ENCODE data around the gene HLA-C.
"Not testable (repeated sequence)": the region's sequence is repeated elsewhere in the genome, so short reads cannot be mapped to it uniquely, and the experiment has no call there.

The HLA-C gene

GRCh38 chr6:31271641-31272357, at the start of gene HLA-C:
HLA-C (minus strand) TSS chr6:31272092; CDS start chr6:31272071, 21 bp downstream.
- FAIRE-seq (peak; percentile 95), DNase-seq (ENCODE audit: insufficient read length, low spot score) (peak; percentile 68)

DNA sequence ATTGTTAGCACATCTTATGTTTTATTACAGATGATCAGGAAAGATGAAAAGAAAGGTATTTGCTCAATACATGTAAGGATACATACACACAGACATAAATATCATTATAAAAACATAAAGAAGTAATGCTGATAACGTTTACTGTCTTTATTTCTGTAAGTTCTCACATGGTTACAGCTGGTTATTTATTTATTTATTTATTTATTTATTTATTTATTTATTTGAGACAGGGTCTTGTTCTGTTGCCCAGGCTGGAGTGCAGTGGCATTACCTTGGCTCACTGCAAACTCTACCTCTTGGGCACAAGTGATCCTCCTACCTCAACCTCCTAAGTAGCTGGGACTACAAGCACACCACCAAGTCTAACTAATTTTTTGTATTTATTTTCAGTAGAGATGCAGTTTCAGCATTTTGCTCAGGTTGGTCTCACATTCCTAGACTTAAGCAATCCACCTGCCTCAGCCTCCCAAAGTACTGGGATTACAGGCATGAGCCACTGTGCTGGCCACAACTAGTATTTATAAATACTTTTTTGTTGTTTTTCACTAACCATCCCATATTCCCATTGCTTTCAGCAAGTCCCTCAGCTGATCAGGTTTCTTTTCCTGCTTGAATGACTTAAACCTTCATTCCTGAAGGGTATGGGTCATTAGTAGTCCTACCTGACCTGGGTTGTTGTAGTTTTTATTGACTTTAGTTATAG, 49.3 kb upstream of the HLA-C start:
- DNase-seq (ENCODE audit: insufficient read length, low spot score) (no peak), FAIRE-seq (no peak)

GRCh38 chr6:31317036-31317435, 45.1 kb upstream of the HLA-C start:
- DNase-seq (ENCODE audit: insufficient read length, low spot score) (no peak), FAIRE-seq (no peak)

- DNase-seq (ENCODE audit: insufficient read length, low spot score) = no peak
These were observed 37.7 kb upstream of the HLA-C start for GRCh38 chr6:31309641-31310040.

GRCh38 chr6:31308845-31309175, 36.9 kb upstream of the HLA-C start:
- no peak for FAIRE-seq
- DNase-seq (ENCODE audit: insufficient read length, low spot score) = no peak

More at GRCh38 chr6:31309641-31310040, 37.7 kb upstream of the HLA-C start:
- FAIRE-seq = no peak

DNA sequence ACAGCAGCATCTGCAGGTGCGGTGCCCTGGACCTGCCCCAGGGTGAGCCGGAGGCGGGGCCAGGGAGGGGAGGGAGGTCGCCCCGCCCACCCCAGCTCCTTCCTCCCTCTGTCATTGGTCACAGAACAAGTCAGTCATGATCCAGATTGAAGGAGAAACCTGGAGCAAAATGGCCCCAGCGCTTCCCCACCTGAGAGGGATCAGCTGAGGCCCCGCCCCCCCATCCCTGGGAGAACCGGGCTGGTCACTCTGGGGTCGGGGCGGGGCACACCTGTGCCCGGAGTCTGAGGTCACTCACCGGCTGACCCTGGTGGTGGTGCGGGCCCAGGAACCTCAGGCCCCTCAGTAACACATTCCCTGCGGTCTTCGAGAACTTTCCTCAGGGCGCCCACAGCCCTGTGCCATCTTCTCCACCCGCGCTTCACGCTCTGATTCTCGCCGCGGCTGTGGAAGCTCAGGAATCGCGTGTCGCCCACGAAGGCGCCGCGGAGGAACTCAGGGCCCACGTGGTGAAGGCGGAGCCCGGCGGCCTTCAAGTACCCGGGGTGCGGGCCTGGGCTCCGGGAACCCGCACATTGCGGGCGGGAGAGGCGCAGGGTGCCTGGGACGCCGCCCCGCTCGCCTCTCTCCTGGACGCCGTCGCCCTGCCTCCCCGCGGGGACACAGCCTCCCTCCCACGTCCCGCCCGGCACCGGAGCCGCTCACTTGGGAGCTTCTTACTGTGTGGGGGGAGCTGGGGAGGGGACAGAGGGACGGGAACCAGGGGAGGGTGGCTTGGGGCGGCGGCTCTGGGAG, 36.4 kb upstream of the HLA-C start:
- FAIRE-seq = no peak

GRCh38 chr6:31307669-31308049, 35.8 kb upstream of the HLA-C start:
- FAIRE-seq (no peak), DNase-seq (ENCODE audit: insufficient read length, low spot score) (no peak)

More for the DNA sequence above, 36.4 kb upstream of the HLA-C start:
- DNase-seq (ENCODE audit: insufficient read length, low spot score) = peak; percentile 13

DNA sequence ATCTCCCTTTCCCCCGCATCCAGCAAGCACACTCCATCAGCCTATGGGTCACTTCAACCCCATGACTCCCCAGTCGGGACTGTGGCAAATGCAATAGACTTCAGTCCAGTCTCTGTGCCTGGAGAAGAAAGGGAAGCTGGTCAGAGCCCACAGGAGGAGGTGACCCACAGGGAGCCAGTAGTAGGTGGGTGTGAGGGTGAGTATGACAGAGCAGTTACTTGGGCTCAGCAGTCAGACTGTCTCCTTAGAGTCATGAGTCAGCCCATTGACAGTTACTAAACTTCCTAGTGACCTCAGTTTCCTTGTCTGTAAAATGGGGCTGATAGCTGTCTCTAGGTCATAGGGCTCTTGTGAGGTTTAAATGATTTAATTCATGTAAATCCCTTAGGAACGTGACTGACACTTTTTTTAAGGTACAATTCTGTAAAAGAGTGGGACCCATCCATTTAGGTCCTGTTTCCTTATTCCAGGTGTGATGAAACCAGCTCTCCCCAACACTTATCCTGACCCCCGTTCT, 33.9 kb upstream of the HLA-C start:
- no peak for DNase-seq (ENCODE audit: insufficient read length, low spot score)
- no peak for FAIRE-seq

- no peak for DNase-seq (ENCODE audit: insufficient read length, low spot score)
These were observed 32.8 kb upstream of the HLA-C start for GRCh38 chr6:31304683-31305082.

DNA sequence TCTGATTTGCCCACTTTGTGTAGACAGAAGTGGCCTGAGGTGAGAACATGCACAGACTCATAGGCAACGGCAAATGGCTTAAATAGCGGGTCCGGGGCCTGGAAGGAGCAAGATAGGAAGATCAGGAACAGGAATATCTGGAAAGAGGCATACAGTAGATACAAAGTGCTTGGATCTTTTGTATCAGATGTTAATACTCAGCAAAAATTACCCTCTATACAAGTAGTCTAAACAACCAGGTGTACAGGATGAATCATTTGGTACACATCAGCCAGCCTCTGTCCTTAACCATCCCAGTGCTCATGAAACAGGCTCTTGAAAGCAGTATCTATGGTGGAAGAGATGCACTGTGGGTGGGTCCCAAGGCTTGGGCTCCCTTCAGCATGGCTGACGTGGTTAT, 28.9 kb upstream of the HLA-C start:
- FAIRE-seq (no peak), DNase-seq (ENCODE audit: insufficient read length, low spot score) (no peak)

More at GRCh38 chr6:31304683-31305082, 32.8 kb upstream of the HLA-C start:
- no peak for FAIRE-seq

- DNase-seq (ENCODE audit: insufficient read length, low spot score) (no peak), FAIRE-seq (no peak)
These were observed 28.1 kb upstream of the HLA-C start for GRCh38 chr6:31299947-31300346.

DNA sequence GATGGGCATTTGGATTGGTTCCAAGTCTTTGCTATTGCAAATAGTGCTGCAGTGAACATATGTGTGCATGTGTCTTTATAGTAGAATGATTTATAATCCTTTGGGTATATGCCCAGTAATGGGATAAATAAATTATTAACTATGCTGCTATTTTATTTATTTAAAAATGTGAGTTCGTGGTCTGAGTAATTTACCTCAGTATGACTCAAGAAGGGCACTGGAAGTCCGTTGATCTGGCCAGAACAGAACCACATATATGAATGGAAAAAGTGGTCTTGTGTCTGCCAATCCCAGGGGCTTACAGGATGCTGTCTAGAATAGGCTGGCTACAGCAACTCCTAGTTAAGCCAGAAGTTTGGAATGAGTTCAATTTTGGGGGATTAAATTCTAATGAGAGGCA, 27.6 kb upstream of the HLA-C start:
- DNase-seq (ENCODE audit: insufficient read length, low spot score) (no peak), FAIRE-seq (no peak)

- DNase-seq (ENCODE audit: insufficient read length, low spot score) (no peak), FAIRE-seq (no peak)
These were observed 22.2 kb upstream of the HLA-C start for GRCh38 chr6:31294056-31294455.

DNA sequence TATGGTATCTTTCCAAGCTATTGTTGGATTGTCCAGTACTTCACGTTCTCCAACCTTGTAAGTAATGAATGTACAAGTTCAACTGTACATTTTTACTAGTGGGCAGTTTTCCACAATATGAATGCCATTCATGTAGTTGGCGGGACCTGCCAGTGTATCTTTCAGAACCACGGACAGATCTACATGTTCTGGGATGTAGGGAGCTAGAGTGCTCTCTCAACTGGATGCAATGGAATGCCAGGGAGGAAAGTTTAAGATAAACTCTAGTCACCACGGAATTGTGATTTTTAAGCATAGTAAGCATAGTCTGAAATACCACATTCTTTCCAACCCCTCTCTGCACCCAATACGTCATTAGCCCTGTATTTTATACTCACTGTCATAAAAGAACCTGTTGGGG, 21.5 kb upstream of the HLA-C start:
- DNase-seq (ENCODE audit: insufficient read length, low spot score) = no peak

DNA sequence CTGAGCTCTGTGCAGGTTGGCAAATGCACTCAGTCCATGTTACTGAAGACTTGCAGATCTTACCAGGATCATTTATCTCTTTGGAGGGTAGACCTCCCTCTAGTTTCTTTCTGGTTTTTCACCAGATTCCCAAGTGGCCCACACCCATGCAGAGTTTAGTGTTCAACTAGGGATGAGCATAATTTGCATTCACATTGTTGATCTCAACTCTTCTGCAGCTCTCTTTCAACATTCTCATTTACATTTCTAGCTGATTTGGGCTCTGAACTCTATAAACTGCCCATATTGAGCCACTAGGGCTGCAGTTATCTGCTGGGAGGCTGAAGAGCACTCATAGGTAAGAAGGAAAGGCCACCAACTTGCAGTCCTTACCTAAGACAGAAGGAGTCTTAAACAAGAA, 17.9 kb upstream of the HLA-C start:
- no peak for FAIRE-seq
- no peak for DNase-seq (ENCODE audit: insufficient read length, low spot score)

More for the DNA sequence above, 21.5 kb upstream of the HLA-C start:
- FAIRE-seq = no peak

- FAIRE-seq (no peak), DNase-seq (ENCODE audit: insufficient read length, low spot score) (no peak)
These were observed 15.7 kb upstream of the HLA-C start for GRCh38 chr6:31287619-31288018.

DNA sequence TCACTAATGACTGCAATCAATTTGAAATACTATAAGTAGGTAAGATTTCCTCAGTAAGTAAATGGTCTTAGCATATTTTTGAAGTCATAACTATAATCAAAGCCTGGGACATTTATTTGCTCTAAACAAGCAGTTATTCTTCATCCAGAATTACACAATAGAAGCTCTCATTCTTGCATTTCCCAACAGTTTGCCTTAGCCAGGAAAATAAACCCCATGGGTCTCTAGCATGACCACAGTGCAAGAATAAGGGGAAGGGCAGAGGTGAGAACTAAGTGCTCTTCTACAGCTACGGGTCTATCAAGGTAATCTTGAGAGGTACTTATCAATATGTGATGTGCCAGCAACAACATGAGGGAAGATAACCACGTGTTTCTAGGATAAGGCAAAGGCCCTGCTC, 14.1 kb upstream of the HLA-C start:
- FAIRE-seq = no peak
- no peak for DNase-seq (ENCODE audit: insufficient read length, low spot score)

DNA sequence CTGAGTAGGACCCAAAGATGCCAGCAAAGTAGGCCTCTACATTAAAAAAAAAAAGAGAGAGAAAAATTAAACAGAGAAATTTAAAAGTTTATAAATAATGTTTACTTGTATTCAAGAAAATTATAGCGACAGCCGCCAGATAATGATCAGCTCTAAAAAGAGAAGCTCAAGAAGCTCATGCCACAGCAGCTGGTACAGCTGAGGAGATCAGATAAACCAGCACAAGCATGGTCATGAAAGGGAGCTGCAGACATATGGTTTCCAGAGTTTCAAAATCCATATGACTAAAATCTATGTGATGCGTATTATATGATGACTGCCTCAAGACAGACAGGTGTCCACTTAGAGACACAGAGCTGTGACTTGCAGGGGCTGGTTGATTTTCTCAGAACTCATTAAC, 13.6 kb upstream of the HLA-C start:
- no peak for DNase-seq (ENCODE audit: insufficient read length, low spot score)
- no peak for FAIRE-seq

DNA sequence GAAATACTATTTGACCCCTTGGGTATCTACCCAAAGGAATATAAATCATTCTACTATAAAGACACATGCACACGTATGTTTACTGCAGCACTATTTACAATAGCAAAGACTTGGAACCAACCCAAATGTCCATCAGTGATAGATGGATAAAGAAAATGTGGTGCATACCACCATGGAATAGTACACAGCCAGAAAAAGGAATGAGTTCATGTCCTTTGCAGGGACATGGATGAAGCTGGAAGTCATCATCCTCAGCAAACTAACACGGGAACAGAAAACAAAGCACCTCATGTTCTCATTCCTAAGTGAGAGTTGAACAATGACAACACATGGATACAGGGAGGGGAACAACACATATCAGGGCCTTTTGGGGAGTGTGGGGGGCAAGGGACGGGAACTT, 7.8 kb upstream of the HLA-C start:
- not testable (repeated sequence) for DNase-seq (ENCODE audit: insufficient read length, low spot score); FAIRE-seq

GRCh38 chr6:31272836-31273626, 1.1 kb upstream of the HLA-C start:
- FAIRE-seq (no peak), DNase-seq (ENCODE audit: insufficient read length, low spot score) (no peak)

DNA sequence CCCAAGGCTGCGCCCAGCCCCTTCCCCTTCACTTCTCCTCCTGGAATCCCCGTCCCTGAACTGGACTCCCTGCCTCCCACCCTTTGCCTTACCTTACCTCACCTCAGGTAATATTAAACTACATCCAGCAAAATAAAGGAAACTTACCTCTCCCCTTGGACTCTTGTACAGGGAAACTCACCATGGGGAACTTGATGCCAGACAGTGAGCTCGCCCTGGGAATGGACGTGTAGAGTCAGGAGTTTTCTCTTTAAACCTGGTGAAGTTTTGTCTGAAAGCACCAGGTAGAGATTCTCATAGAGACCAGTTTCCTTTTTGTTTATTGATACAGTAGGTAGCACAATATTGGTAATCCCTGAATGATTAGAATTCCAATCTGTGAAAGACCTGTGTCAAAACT, 544 bp upstream of the HLA-C start:
- DNase-seq (ENCODE audit: insufficient read length, low spot score) = no peak
- FAIRE-seq = no peak

Data from GM19239 (cell line).